Pancreas (tissue), 10 donors: ENCODE data around the gene PRKCA. TPM values are rescaled to one million over a fixed set of nuclear protein-coding genes. Genes with fewer than 3 reads are reported as not detected.

Experiments used
- ATAC-seq, 4 donors: fragments of 200-7000 bp; cut with Tn5 transposase; one replicate each; pipeline versions ENCODE4 v1.8.0 to v1.9.1; 2020; ENCODE audit warnings: mild to moderate bottlenecking in 4 of 4, moderate library complexity in 4 of 4
- DNase-seq, 6 donors: peaks; one replicate each; pipeline ENCODE4 v3.0.0-alpha.2; 2020
- FAIRE-seq: peaks from 2 replicates; lab custom pipeline; 2012; peaks lifted over from hg19 to GRCh38; lab: Jason Lieb, UNC
- H3K27ac ChIP-seq, 4 donors: fragments of 200-600 bp; sonication (generic); 1 replicate in 3 of 4; 2 replicates in 1 of 4; pipeline versions ENCODE4 v1.5.0 to v1.8.0; 2020
- H3K27me3 ChIP-seq, 4 donors: fragments of 200-600 bp; one replicate each; pipeline ENCODE4 v1.8.0; 2021
- H3K36me3 ChIP-seq, 3 donors: fragments of 200-600 bp; sonication (generic) in 1 of 3; one replicate each; pipeline versions ENCODE4 v1.5.0 to v1.8.0; 2020 to 2021
- H3K4me1 ChIP-seq, 3 donors: fragments of 200-600 bp; one replicate each; pipeline ENCODE4 v1.8.0; 2021
- H3K4me3 ChIP-seq, 4 donors: fragments of 200-600 bp; sonication (generic) in 2 of 4; one replicate each; pipeline versions ENCODE4 v1.5.0 to v1.8.0; 2020 to 2021
- H3K9me3 ChIP-seq, 4 donors: fragments of 200-600 bp; one replicate each; pipeline ENCODE4 v1.8.0; 2021
- WGBS, 2 donors: extraction: QIAGEN DNeasy Blood & Tissue Kit; methylation state at CpG; one replicate each; pipeline ENCODE4 v1.1.7; 2013; 5-methylcytosine and 5-hydroxymethylcytosine counted together
- intact Hi-C, 3 donors: fragments of 100-400 bp; cut with DNase I; formaldehyde crosslinking; loops; one replicate each; pipeline versions ENCODE4 v1.11.1 to v1.14.2; 2022
- polyA plus RNA-seq, 2 donors: library from polyadenylated mRNA; stranded (reverse); fragments of 200-250 nt; gene quantifications; one replicate each; pipeline ENCODE4 v1.2.3, GENCODE V29; 2013
- total RNA-seq, 6 donors: library from RNA; stranded (reverse); fragmentation: NEBNext Ultra II Directional in 4 of 6; extraction: Animal tissue kit (Norgen Biotek cat#: 25700) in 4 of 6; gene quantifications; one replicate each; pipeline versions ENCODE4 v1.2.1 to v1.2.4, GENCODE V29; 2021 to 2023
- TF ChIP-seq, protein P1 (sequence below), 4 donors: fragments of 200-600 bp; sonication (generic) in 3 of 4; IDR thresholded peaks; one replicate each; pipeline versions ENCODE4 v1.5.0 to v1.8.0; 2021; ENCODE audit warnings: antibody characterized with exemption in 4 of 4
- donor health status: healthy with polysubstance abuse.
- donor health status: DM: no; HTN: no; CAD: no; lungs with moderate emphysema.
- donor health status: DM: no; HTN: no; CAD: no.
- donor health status: control.
- donor health status: control.
- donor health status: Bipolar disorder and iron deficiency.
- donor health status: DM: yes; HTN: yes; CAD: no.
- donor health status: DM: no; HTN: no; CAD: no.
- donor health status: DM: no; HTN: no; CAD: no.
- donor health status: DM: yes; HTN: yes; CAD: no.

The PRKCA gene
- total and polyA plus RNA-seq, 8 donors: 3.5 to 22.3 (median 10.2) TPM

DNA sequence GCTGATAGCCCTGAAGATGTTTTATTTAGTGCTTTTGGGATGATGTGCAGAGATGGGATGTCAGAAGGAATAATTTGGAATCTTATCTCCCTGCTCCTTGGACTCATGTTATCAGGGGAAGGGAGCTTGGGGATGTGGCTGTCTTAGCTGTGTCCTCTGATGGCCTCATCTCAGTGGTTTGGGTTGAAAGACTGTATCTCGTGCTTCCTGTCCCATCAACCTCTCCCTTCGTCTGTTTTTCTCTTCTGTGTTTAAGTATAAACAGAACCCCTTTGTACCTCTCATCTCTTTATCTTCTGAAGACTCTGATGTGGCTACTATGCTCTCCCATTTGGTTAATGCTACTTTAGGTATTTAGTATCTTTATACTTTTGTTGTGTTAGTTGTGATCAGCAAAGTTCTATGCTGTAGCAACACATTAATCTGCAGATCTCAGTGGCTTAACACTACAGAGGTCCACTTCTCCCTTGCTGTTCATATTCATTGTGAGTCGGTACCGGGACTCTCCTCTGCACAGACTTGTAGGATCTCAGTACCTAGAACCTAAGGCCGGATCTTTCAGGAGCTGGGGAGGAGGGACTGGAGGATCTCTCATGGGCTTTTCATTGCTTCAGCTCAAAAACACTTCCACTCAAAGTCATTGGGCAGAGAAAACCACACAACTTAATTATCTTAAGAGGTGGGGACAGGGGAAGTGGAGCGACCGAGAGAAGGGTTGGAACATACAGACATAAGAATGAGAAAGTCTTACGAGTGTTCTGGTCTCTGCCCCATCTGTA, 28.8 kb downstream of the PRKCA start:
- DNase-seq (no peak), FAIRE-seq (no peak), ATAC-seq (no peak)
- intact Hi-C loops: no loop called here
- no peak overlapping the region for H3K4me3 ChIP-seq
- TF ChIP-seq, protein P1, sequence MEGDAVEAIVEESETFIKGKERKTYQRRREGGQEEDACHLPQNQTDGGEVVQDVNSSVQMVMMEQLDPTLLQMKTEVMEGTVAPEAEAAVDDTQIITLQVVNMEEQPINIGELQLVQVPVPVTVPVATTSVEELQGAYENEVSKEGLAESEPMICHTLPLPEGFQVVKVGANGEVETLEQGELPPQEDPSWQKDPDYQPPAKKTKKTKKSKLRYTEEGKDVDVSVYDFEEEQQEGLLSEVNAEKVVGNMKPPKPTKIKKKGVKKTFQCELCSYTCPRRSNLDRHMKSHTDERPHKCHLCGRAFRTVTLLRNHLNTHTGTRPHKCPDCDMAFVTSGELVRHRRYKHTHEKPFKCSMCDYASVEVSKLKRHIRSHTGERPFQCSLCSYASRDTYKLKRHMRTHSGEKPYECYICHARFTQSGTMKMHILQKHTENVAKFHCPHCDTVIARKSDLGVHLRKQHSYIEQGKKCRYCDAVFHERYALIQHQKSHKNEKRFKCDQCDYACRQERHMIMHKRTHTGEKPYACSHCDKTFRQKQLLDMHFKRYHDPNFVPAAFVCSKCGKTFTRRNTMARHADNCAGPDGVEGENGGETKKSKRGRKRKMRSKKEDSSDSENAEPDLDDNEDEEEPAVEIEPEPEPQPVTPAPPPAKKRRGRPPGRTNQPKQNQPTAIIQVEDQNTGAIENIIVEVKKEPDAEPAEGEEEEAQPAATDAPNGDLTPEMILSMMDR (IDR thresholded peaks at IDR 0.05): no peak
- 87 to 91% methylated on average over 8 of the region's 8 CpGs for WGBS, 2 donors
- no peaks in the 10 kb centered on the region for H3K27me3 ChIP-seq
- H3K4me1 ChIP-seq: no peaks in the 10 kb centered on the region
- no peak overlapping the region for H3K27ac ChIP-seq
- H3K36me3 ChIP-seq: no peaks in the 10 kb centered on the region
- H3K9me3 ChIP-seq: no peaks in the 10 kb centered on the region

DNA sequence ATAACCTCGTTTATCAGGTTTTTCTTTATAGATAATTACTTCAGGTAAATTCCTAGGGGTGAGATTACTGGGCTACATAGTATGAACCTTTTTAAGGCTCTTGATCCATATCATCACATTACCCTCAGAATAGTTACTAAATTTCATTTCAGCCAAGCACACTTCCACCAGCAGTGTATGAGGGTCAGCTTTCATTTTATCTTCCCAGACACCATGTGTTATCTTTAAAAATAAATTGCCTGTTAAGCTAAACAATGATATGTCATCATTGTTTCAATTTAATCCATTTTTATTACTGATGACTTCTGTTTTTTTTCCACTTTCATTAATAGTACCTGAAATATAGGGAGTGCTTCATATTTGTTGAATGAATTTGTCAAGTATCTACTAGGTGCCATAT, 33.4 kb downstream of the PRKCA start:
- Histone ChIP-seq H3K27me3 (no peaks in the 10 kb centered on the region), H3K36me3 (no peaks in the 10 kb centered on the region), H3K27ac (no peak overlapping the region), H3K9me3 (no peaks in the 10 kb centered on the region), H3K4me3 (no peak overlapping the region), H3K4me1 (peaks cover 15 to 21% (median 18%) of the 10 kb centered on the region in 3 donors)
- intact Hi-C loops: no loop called here
- DNase-seq (no peak), ATAC-seq (no peak), FAIRE-seq (no peak)
- TF ChIP-seq, protein P1 (IDR thresholded peaks at IDR 0.05): no peak
- WGBS, 2 donors: 49 to 54% methylated on average over 1 of the region's 1 CpG

DNA sequence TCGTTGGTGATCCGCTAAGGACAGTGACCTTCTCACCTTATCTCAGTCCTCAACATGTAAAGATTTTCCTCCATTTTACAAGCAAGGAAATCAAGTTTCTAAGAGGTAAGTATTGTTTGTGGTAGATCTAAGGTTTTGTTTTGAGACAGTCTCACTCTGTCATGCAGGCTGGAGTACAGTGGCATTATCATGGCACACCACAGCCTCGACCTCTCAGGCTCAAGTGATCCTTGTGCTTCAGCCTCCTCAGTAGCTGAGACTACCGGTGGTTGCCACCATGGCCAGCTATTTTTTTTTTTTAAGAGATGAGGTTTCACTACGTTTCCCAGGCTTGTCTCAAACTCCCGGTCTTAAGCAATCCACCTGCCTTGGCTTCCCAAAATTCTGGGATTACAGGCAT, 34.9 kb downstream of the PRKCA start:
- Histone ChIP-seq H3K4me1 (peaks cover 22 to 32% (median 25%) of the 10 kb centered on the region in 3 donors), H3K27me3 (no peaks in the 10 kb centered on the region), H3K27ac (no peak overlapping the region), H3K36me3 (no peaks in the 10 kb centered on the region), H3K9me3 (no peaks in the 10 kb centered on the region), H3K4me3 (no peak overlapping the region)
- FAIRE-seq (no peak), DNase-seq (no peak), ATAC-seq (no peak)
- 90 to 92% methylated on average over 6 of the region's 6 CpGs for WGBS, 2 donors
- intact Hi-C loops: no loop called here
- TF ChIP-seq, protein P1 (IDR thresholded peaks at IDR 0.05): no peak

DNA sequence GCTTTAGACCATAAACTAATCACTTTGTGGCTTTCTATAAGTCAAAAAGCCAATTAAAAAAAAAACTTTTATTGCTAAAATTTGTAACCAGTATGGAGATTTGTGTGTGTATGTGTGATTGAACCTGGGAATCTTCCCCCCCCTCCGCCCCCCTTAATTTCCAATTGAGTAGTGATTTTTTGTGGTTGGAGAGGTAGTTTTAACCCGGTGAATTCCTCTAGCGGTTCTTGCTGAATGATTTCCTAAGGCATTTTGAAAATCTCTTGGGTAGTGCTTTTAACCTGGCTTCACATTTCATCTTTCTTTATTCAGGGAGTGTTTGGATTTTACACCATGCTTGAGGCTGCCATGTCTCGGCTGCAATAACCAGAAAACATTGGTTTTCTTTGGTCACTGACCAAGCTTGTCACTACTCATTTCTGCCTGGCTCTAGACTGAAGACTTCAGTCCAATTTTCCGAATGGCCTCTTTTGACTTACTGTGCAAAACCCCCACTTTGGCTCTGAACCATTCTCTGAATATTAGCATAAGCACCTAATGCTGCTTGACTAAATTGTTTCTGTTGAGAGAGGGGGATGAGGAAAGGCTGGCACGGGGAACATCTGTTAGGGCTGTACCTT, 35.6 kb downstream of the PRKCA start:
- Histone ChIP-seq H3K9me3 (no peaks in the 10 kb centered on the region), H3K27me3 (no peaks in the 10 kb centered on the region), H3K27ac (no peak overlapping the region), H3K36me3 (no peaks in the 10 kb centered on the region), H3K4me1 (peaks cover 22 to 32% (median 25%) of the 10 kb centered on the region in 3 donors), H3K4me3 (no peak overlapping the region)
- intact Hi-C loops: no loop called here
- TF ChIP-seq, protein P1 (IDR thresholded peaks at IDR 0.05): no peak
- 71 to 78% methylated on average over 6 of the region's 6 CpGs for WGBS, 2 donors
- no peak for DNase-seq
- peak in 2 of 4 donors; percentile 19 to 24 for ATAC-seq
- FAIRE-seq: no peak

DNA sequence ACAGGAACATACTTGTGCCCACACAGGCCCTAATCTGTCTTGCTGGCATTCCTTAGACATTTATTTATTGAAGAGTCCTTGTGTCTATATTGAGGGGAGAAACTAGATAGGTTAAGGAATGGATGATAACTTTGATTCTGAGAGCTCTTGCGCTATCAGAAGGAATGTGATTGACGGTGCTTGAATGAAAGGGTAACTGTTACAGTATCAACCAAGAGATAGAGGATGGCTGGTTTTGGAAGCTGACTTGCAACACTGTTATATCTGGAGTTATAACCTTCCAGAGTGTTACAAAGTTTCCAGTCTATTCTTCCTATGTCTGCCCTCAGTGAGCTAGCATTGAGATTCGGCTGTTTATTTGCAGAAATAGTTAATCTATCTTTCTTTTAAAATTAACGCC, 36.5 kb downstream of the PRKCA start:
- TF ChIP-seq, protein P1 (IDR thresholded peaks at IDR 0.05): no peak
- Histone ChIP-seq H3K27ac (no peak overlapping the region), H3K4me3 (no peak overlapping the region), H3K36me3 (no peaks in the 10 kb centered on the region), H3K9me3 (no peaks in the 10 kb centered on the region), H3K4me1 (peaks cover 22 to 32% (median 25%) of the 10 kb centered on the region in 3 donors), H3K27me3 (no peaks in the 10 kb centered on the region)
- no peak for ATAC-seq
- FAIRE-seq: no peak
- DNase-seq: no peak
- intact Hi-C loops: no loop called here
- 26 to 28% methylated on average over 4 of the region's 4 CpGs for WGBS, 2 donors
